GM18502 (cell line): Measurements from ENCODE around the gene TDRD10.

Experiments used
- ATAC-seq: cut with Tn5 transposase; IDR thresholded peaks from one replicate; pipeline ENCODE4 v1.9.1; 2021; ENCODE audit warnings: mild to moderate bottlenecking; ENCODE audit not compliant: unreplicated experiment, poor library complexity

TDRD10 gene

DNA sequence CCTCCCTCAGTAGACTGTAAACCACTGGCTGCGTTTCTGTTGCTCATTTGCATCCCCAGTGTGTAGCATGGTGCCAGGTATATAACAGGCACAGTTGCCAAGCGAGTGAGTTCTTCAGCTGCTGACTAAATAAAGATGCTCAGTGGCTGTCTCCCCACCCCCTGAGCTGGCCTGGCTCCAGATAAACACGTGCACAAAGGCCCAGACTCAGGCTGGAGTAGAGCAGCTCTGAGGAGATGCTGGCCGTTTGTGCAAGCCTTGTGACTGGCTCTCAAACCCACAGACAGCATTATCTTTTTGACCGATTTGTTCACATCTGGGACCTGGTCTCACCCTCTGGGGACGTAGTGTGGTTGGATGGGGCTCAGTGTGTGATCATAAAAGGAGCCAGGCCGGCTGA, 72.7 kb downstream of the TDRD10 start:
- no peak for ATAC-seq

DNA sequence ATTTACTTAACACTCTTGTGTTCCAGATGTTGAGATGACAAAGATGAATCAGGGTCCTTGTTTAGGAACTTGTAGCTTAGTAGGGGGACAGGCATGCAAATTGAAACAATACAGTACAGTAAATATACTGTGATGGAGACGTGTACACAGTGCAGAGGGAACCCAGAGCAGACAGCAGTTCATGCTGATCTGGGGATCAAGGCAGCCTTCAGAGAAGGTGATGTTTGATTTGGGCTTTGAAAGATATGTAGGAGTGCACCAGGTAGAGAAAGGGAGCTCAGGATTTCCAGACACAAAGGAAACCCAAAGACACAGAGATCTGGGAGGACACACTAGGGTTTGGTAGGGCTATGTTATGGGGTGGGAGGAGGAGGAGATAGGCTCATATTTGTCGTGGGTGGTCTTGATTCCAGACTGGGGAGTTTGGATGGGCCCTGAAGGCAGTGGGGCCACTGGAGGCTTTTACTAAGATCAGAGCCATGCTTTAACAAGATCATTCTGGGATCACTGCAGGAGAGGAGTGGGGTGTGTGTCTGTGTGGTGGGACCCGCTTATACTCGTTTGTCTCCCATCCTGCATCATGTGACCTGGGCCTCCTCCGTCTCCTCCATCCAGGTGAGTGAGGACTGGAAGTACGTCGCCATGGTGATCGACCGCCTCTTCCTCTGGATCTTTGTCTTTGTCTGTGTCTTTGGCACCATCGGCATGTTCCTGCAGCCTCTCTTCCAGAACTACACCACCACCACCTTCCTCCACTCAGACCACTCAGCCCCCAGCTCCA, 73.3 kb downstream of the TDRD10 start:
- no peak for ATAC-seq

DNA sequence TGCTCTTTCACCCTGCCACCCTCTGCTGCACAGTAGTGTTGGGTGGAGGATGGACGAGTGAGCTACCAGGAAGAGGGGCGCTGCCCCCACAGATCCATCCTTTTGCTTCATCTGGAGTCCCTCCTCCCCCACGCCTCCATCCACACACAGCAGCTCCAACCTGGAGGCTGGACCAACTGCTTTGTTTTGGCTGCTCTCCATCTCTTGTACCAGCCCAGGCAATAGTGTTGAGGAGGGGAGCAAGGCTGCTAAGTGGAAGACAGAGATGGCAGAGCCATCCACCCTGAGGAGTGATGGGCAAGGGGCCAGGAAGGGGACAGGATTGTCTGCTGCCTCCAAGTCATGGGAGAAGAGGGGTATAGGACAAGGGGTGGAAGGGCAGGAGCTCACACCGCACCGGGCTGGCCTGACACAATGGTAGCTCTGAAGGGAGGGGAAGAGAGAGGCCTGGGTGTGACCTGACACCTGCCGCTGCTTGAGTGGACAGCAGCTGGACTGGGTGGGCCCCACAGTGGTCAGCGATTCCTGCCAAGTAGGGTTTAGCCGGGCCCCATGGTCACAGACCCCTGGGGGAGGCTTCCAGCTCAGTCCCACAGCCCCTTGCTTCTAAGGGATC, 74.0 kb downstream of the TDRD10 start:
- ATAC-seq = no peak

DNA sequence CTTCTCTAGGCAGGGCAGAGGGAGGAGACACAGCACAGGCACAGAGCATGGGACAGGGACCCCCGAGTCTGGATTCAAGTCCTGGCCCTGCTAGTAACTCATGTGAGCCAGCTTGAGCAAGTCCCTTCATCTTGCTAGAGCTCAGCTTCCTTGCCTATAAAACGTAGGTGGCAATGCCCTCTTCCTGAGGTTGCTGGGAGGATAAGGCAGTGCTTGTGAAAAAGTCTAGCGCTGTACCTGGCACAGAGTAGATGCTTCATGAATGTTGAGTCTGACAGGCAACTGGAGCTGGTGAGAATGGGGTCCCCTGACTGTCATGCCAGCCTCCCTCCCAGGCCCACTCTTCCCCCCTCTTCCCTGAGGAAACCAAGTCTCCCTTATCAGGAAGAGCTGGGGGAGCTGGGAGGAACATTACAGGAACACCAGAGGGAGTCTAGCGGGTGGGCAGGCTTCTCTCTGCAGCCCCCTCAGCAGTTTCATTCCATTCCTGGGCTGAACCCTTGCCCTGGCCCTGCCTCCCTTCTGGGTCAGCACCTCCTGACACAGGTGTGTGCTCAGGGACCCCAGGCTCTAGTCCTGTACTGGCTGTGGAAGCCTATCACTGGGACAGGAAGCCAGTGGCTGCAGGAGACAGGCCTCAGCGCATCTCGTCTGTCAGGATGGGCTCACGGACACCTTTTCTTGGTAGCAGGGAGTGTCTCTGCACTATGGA, 75.5 kb downstream of the TDRD10 start:
- no peak for ATAC-seq

DNA sequence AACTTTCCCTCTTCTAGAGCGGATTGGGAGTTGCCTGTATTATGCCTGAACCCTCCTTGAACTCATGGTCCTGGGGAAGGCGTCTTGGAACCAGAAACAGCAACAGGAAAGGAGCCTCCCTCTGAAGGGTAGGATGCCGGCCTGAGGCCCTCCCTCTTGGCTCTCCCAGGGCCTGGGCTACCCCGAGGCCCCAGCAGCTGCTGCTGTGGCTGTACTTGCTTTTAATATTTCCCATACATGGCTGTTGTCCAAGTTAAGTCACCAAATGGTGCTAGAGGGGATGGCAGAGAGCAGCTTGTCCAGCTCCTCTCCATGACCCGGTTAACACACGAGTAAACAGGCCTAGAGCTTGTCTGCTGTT, 76.0 kb downstream of the TDRD10 start:
- ATAC-seq = no peak

DNA sequence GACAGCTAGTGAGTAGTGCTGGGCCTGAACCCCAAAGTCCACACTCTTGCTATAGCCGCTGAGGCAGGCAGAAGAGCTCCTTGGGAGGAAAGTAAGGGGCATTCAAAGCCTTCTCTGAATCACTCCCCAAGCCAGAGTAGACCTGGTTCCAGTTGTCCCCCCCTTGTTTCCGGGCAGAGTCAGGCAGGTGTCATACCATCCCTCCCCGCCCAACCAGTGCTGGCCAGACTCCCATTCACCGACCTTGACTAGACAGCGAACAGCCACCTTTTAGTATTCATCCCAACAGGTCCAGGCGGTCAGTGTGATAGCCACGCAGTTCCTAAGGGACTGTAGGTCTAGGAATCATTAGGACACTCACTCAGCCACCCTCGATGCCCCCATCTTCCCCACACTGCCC, 77.4 kb downstream of the TDRD10 start:
- no peak for ATAC-seq

DNA sequence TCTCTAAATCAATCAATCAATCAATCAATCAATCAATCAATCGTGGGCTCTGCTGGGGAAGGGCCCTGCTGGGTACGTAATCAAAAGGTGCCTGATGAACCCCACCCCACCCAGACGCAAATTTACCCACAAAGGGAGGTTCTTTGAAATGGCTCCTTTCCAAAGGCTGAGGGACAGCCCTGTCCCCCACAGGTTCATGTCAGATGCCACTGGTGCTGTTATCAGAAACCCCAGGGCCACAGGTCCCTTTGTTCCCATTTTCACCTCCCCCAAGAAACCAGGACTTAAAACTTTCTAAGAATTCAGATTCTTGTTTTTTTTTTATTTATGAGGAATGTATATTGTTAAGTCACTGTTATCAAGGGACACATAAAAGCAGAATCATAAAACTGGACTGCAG, 79.7 kb downstream of the TDRD10 start:
- ATAC-seq = no peak

DNA sequence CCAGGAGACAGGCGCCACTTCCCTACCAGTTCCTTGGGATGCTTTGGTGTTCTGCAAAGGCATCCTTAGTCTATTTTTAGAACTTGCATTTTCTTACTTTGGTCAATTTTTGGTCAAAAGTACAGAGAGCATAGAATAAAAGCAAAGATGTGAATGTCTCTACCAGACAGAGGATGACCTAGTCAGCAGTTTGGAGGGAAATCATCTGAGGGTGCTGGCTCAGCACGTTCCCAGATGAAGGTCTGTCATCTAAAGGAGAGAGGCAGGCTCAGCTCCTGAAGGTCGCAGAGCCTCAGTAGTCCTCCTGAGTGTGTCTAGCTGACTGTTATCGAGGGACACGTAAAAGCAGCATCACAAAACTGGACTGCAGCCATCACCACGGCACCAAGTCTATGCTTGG, 80.9 kb downstream of the TDRD10 start:
- no peak for ATAC-seq

DNA sequence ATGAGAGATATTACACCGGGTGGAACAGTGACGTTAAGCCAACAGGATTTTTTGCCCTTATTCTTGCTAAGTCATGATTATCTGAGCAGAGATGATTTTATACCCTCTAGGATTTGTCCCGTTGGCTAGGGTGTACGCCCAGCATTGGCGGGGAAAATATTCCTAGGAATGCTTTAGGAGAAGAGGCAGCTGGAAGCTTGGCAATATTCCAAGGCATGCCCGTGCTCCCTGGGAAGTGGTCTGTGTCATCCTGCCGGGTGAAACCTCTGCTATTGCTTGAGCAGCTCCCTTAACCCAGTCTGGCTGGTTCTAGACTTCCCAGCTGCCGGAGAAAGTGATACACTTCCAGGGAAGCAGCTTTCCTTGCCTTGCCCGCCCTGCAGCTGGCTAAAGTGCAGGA, 81.8 kb downstream of the TDRD10 start:
- ATAC-seq = no peak

DNA sequence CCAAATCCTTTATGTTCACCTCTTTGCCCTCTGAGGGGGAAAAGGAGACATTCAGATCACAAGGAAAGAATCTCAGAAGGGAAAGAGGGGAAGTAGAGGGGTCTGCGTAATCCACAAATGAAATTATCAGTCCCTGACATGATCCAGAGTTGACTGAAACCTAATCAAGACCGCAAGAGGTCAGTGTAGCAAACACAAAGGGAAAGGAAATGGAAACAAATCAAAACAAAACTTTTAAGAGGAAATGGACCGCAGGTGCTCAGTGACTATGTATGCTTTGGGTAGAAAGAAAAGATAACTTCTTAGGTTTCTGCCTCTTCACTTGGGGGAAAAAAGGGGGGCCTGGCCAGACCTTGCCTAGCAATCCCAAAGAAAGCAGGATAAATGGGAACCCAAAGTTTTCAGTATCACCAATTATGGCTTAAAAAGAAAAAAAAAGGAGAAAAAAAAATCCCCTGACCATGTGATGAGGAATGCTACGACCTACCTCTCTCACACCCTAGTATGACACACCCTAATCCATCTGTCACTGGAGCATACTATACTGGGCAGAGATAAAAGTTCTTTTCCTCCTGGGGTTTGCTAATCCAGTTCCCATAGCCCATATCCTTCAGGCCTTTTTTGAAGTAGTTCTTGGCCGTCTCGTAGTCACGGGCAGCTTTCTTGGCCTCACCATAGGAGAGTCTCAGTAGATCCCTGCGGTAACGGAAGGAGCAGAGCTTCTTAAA, 82.4 kb downstream of the TDRD10 start:
- no peak for ATAC-seq

DNA sequence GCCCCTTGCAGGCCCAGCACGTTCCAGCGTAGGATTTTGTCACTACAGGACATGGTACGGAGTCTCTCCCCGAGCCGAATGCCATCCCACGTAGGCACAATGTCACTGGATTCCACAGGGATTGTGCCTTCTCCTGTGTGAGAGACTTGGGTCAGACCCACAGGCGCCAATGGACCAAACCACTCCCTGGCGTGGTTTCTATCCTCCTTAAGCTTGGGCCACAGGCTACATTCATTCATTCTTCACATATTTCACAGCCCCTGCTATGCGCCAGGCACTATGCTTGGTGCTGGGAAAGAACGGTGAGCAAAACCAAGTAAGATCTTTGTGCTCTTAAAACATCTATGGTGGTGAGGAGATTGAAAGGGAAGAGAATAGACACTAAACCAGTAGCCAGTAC, 84.2 kb downstream of the TDRD10 start:
- no peak for ATAC-seq

DNA sequence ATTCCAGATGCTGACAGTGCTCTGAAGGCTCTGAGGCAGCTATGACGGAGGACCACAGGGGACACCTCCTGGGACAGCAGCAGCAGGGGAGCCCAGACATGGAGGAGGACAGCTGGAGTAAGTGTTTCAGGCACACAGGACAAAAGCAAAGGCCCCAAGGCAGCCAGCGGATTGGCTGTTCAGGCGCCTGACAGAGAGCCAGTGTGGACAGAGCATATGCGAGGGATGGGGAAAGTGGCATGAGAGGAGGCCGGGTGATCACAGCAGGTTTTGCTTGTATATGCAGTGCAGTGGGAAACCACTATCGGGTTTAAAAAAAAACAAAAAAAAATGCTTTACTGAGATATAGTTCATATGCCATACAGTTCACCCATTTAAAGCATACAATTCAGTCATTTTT, 84.6 kb downstream of the TDRD10 start:
- no peak for ATAC-seq

DNA sequence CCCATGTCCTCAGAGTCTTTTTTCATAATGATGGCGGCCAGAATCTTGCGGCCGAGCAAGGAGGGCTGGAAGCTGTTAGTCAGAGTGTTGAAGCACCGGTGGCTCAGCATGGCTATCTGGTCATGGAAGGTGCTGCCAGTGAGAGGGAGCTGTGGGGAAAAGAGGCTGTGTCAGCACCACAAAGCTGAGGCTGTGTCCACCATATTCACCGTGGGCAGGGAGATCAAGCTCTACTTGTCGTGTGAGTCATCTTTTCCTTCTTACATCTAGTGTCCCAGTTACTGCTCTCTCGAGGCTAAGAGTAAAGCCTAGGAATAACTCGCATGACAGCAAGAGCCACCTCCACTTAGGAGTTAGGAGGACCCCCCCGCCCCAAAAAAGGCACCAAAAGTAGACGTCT, 87.8 kb downstream of the TDRD10 start:
- no peak for ATAC-seq

DNA sequence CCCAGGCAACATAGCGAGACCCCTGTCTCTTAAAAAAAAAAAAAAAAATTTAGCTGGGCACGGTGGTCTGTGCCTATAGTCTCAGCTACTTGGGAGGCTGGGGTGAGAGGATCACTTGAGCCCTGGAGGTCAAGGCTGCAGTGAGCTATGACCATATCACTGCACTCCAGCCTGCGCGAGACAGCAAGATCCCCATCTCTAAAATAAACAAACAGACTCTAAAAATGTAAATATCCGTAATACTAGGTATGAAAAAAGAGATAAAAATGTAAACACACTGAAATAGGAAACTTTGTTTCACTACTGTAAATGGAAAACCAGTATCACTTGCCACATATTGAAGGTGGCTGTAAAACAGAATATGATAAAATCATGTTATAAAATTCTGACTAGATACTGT, 88.7 kb downstream of the TDRD10 start:
- ATAC-seq = no peak

DNA sequence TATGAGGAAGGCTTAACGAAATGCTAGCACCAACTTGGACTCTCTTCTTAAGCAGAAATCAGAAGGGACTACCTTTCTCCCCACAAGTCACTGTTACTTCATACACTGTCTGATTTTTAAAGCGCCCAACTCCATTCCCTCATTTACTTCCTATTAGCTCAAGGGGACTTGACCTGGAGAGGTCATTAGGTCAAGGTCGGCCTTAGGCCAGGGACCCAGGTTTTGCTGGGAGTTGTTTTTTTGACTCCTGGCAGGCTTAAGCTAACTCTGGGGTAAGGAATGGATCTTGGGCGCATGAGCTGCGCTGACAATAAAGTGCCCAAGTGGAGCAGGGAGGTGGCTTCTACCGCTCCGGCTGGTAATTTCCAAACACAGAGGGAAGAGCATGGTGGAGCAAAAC, 89.2 kb downstream of the TDRD10 start:
- no peak for ATAC-seq

DNA sequence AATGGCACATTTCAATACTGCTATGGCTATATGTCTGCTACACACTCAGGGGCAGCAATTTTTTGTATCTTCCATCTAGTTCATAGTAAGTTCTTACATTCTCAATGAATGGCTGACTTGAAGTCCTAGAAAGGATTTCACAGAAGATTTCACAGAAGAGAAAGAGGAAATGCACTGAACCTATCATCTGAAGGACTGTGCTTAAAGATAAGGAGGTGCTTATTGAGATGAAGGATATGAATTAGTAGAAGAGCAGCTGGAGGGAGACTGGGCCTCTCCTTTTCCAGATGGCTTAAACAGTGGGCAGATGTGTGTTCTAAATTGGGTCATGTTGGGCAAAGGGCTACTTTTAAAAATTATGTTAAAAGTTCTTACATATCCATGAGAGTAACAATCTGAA, 91.4 kb downstream of the TDRD10 start:
- ATAC-seq = no peak

DNA sequence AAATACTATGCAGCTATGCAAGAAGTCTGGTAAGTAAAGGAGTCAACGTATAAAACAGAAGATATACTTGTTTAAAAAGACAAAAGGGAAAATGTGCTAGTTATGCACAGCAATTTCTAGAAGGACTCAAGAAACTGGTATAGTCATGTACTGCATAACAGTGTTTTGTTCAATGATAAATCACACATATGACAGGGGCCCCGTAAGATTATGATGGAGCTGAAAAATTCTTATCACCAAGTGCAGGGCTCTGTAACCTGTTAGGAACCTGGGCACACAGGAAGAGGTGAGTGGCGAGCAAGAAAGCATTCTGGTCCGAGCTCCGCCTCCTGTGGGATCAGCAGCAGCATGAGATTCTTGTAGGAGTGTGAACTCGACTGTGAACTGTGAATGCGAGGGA, 92.8 kb downstream of the TDRD10 start:
- ATAC-seq = no peak

DNA sequence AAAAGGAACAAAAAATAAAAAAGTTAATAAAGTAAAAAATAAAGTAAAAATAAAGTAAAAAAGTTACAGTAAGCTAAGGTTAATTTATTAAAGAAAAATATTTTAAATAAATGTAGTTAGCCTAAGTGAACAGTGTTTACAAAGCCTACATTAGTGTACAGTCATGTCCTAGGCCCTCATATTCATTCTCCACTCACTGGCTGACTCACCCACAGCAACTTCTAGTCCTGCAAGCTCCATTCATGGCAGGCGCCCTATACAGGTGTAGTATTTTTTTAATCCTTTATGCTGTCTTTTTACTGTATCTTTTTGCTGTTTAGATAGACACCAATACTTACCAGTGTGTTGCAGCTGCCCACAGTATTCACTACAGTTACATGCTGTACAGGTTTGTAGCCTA, 93.6 kb downstream of the TDRD10 start:
- ATAC-seq = no peak
